IMR-90 (cell line): ENCODE data around the gene TOMM20. TPM values are rescaled to one million over a fixed set of nuclear protein-coding genes. Genes with fewer than 3 reads are reported as not detected.

Experiments
- ATAC-seq: fragments of 200-7000 bp; cut with Tn5 transposase; 2 replicates; pipeline ENCODE4 v1.9.1; 2020; ENCODE audit warnings: low read depth, mild to moderate bottlenecking, moderate library complexity
- BruUV-seq: library from RNA; stranded (reverse); fragments of 400-500 nt; replicated peaks from 2 replicates; lab custom pipeline; 2021; lab: Mats Ljungman, UMichigan
- CTCF ChIA-PET: fragments of 300-600 bp; formaldehyde crosslinking; extraction: SDS; loops from one replicate; lab custom pipeline; 2021; ENCODE audit warnings: antibody characterized with exemption; lab: Yijun Ruan, JAX
- POLR2A ChIA-PET: fragments of 300-600 bp; sonication (Branson Sonifier 250); formaldehyde crosslinking; loops from one replicate; lab custom pipeline; 2022; ENCODE audit warnings: antibody characterized with exemption; ENCODE audit not compliant: unreplicated experiment; lab: Charles Lee
- DNase-seq: peaks from one replicate; pipeline ENCODE4 v3.0.0; 2013
- H2AFZ ChIP-seq: replicated peaks from 2 replicates; pipeline ENCODE3; 2013; ENCODE audit warnings: low read length, mild to moderate bottlenecking; ENCODE audit not compliant: poor library complexity
- H2AK5ac ChIP-seq: 2 replicates; pipeline ENCODE4 v1.6.1; 2013; ENCODE audit warnings: low read depth, low read length, inconsistent platforms
- H2AK9ac ChIP-seq: replicated peaks from 2 replicates; pipeline ENCODE3; 2013; ENCODE audit warnings: mild to moderate bottlenecking, low read depth, low read length, moderate library complexity; ENCODE audit not compliant: poor library complexity
- H2BK120ac ChIP-seq: 2 replicates; pipeline ENCODE4 v1.6.1; 2013; ENCODE audit warnings: low read depth, low read length, inconsistent platforms
- H2BK15ac ChIP-seq: 3 replicates; pipeline ENCODE4 v1.6.1; 2013; ENCODE audit warnings: low read depth, low read length, inconsistent platforms
- H2BK20ac ChIP-seq: 2 replicates; pipeline ENCODE4 v1.6.1; 2013; ENCODE audit warnings: low read depth, mild to moderate bottlenecking, inconsistent platforms, low read length, moderate library complexity
- H2BK5ac ChIP-seq: 2 replicates; pipeline ENCODE4 v1.6.1; 2013; ENCODE audit warnings: mild to moderate bottlenecking, low read depth, low read length, inconsistent platforms; ENCODE audit not compliant: poor library complexity, severe bottlenecking
- H3K14ac ChIP-seq: replicated peaks from 2 replicates; pipeline ENCODE4 v1.6.1; 2013; ENCODE audit warnings: low read depth, low read length, inconsistent platforms
- H3K18ac ChIP-seq: 2 replicates; pipeline ENCODE4 v1.6.1; 2013; ENCODE audit warnings: low read depth, low read length, control low read depth
- H3K23ac ChIP-seq: 2 replicates; pipeline ENCODE4 v1.6.1; 2013; ENCODE audit warnings: low read depth, low read length, inconsistent platforms
- H3K27ac ChIP-seq: 2 replicates; pipeline ENCODE4 v1.5.1; 2013; ENCODE audit warnings: mild to moderate bottlenecking, control low read depth, low read length; ENCODE audit not compliant: insufficient read depth
- H3K27me3 ChIP-seq: 2 replicates; pipeline ENCODE4 v1.6.1; 2013; ENCODE audit warnings: low read length; ENCODE audit not compliant: control insufficient read depth, insufficient read depth
- H3K36me3 ChIP-seq: 2 replicates; pipeline ENCODE4 v1.6.1; 2013; ENCODE audit warnings: low read length, mixed read lengths; ENCODE audit not compliant: control insufficient read depth, insufficient read depth
- H3K4ac ChIP-seq: 2 replicates; pipeline ENCODE4 v1.6.1; 2013; ENCODE audit warnings: low read depth, low read length, inconsistent platforms
- H3K4me1 ChIP-seq: 2 replicates; pipeline ENCODE4 v1.6.1; 2013; ENCODE audit warnings: low read length, mixed read lengths; ENCODE audit not compliant: control insufficient read depth, insufficient read depth
- H3K4me2 ChIP-seq: 2 replicates; pipeline ENCODE4 v1.6.1; 2013; ENCODE audit warnings: low read depth, mild to moderate bottlenecking, control low read depth, low read length, moderate library complexity
- H3K4me3 ChIP-seq: 2 replicates; pipeline ENCODE4 v1.5.1; 2013; ENCODE audit warnings: low read depth, mild to moderate bottlenecking, control low read depth, low read length, moderate library complexity; ENCODE audit not compliant: insufficient read depth
- H3K56ac ChIP-seq: 2 replicates; pipeline ENCODE4 v1.6.1; 2013; ENCODE audit warnings: low read length, inconsistent platforms; ENCODE audit not compliant: insufficient read depth; ENCODE audit errors: extremely low read depth
- H3K79me1 ChIP-seq, 2 experiments: 2 replicates each; pipeline ENCODE4 v1.6.1; 2013; ENCODE audit warnings: low read length in 2 of 2, inconsistent platforms in 1 of 2, low read depth in 1 of 2
- H3K9ac ChIP-seq: 2 replicates; pipeline ENCODE4 v1.6.1; 2013; ENCODE audit warnings: low read depth, low read length, control low read depth
- H3K9me1 ChIP-seq: 2 replicates; pipeline ENCODE4 v1.6.1; 2013; ENCODE audit warnings: low read length, inconsistent platforms; ENCODE audit not compliant: insufficient read depth
- H3K9me3 ChIP-seq: 2 replicates; pipeline ENCODE4 v1.6.1; 2013; ENCODE audit warnings: low read length; ENCODE audit not compliant: control insufficient read depth, insufficient read depth
- H4K20me1 ChIP-seq: 2 replicates; pipeline ENCODE4 v1.6.1; 2013; ENCODE audit warnings: low read length, inconsistent platforms; ENCODE audit not compliant: insufficient read depth
- H4K5ac ChIP-seq: 2 replicates; pipeline ENCODE4 v1.6.1; 2013; ENCODE audit warnings: mild to moderate bottlenecking, low read depth, low read length, control low read depth
- H4K8ac ChIP-seq, 2 experiments: 2 replicates each; pipeline ENCODE4 v1.6.1; 2013; ENCODE audit warnings: low read depth in 2 of 2, low read length in 2 of 2, control low read depth in 1 of 2, inconsistent platforms in 1 of 2
- H4K91ac ChIP-seq: 2 replicates; pipeline ENCODE4 v1.6.1; 2013; ENCODE audit warnings: low read depth, low read length, inconsistent platforms; ENCODE audit not compliant: insufficient read depth
- BHLHE40 ChIP-seq: fragments of 150-350 bp; IDR thresholded peaks from 2 replicates; pipeline ENCODE4 v1.6.1; 2016; ENCODE audit warnings: mild to moderate bottlenecking, low read depth, low read length
- MAFK ChIP-seq: IDR thresholded peaks from 2 replicates; pipeline ENCODE4 v1.6.1; 2012; ENCODE audit warnings: low read depth, low read length, improper control_type of control experiment
- MAZ ChIP-seq: IDR thresholded peaks from 2 replicates; pipeline ENCODE4 v1.6.1; 2012; ENCODE audit warnings: low read depth, mild to moderate bottlenecking, low read length, improper control_type of control experiment, moderate library complexity, borderline replicate concordance
- SMC3 ChIP-seq: fragments of 150-350 bp; IDR thresholded peaks from 2 replicates; pipeline ENCODE4 v1.6.1; 2016; ENCODE audit warnings: low read depth, mild to moderate bottlenecking, antibody characterized with exemption, low read length, moderate library complexity
- WGBS, 2 experiments: methylation state at CpG; one replicate each; pipeline versions ENCODE4 v1.1.5 to v1.1.7; 2013; ENCODE audit warnings: missing lambda C conversion rate in 2 of 2; ENCODE audit not compliant: insufficient read length in 1 of 2; ENCODE audit errors: extremely low coverage in 2 of 2; 5-methylcytosine and 5-hydroxymethylcytosine counted together
- dilution Hi-C: fragments of 300-500 bp; cut with HindIII; formaldehyde crosslinking; loops from one replicate; pipeline ENCODE4 v1.14.3; 2018; ENCODE audit warnings: low sequenced_read_pairs; ENCODE audit not compliant: unreplicated experiment
- in situ Hi-C: fragments of 300-500 bp; cut with MboI; formaldehyde crosslinking; loops from 3 replicates; pipeline ENCODE4 v1.14.3; 2019; ENCODE audit warnings: low sequenced_read_pairs, inconsistent platforms, mixed read lengths
- intact Hi-C: fragments of 100-400 bp; cut with micrococcal nuclease; formaldehyde crosslinking; loops from 2 replicates; pipeline ENCODE4 v1.10.0; 2022
- polyA plus RNA-seq, 3 experiments: library from polyadenylated mRNA; depleted of rRNA; stranded (reverse); fragments of >200 nt; gene quantifications; 2 replicates each; pipeline ENCODE4 v1.2.3, GENCODE V29; 2012; ENCODE audit warnings: low replicate concordance in 1 of 3
- total RNA-seq: library from RNA; depleted of rRNA; stranded (reverse); fragments of >200 nt; gene quantifications from 2 replicates; pipeline ENCODE4 v1.2.3, GENCODE V29; 2012

The TOMM20 gene
- total and polyA plus RNA-seq, 2 of the 4 experiments (the other 2 are of a cell fraction): 75.3 to 84.4 TPM

DNA sequence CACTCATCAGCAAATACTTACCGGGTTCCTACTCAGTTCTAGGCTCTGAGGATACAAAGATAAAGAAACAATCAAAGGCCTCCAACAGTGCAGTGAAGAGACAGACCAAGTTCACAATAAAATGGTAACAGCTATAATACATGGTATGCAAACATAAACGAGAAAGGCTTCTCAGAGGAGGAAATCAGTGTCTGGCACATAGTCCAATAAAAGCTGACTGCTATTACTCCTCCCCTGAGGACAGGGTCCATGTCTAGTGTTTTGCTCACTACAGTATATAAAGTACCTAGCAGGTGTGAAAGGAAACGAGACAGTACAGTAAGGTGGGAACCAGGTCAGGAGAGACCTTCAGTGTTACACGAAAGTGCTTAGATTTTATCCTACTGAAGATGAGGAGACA lies 28.1 kb upstream of the TOMM20 start:
- no TSS peak for BruUV-seq
- H4K8ac ChIP-seq: no peak overlapping the region
- H2BK20ac ChIP-seq: no peak overlapping the region
- ATAC-seq (no peak), DNase-seq (no peak)
- H3K56ac ChIP-seq: no peak overlapping the region
- H3K18ac ChIP-seq: no peak overlapping the region
- H3K23ac ChIP-seq: no peak overlapping the region
- H2AK9ac ChIP-seq: no peak overlapping the region
- no peak overlapping the region for H3K4ac ChIP-seq
- WGBS, 2 experiments: 80% methylated on average over 1 of the region's 4 CpGs; no CpG with 5 or more reads in 1 of the 2 experiments
- H3K14ac ChIP-seq: no peak overlapping the region
- intact Hi-C loops: no loop called here
- no peak overlapping the region for H2AFZ ChIP-seq
- no peaks in the 10 kb centered on the region for H3K27me3 ChIP-seq
- no peak overlapping the region for H2BK5ac ChIP-seq
- TF ChIP-seq BHLHE40 (no peak), MAFK (no peak), SMC3 (no peak), MAZ (no peak)
- H3K27ac ChIP-seq: no peak overlapping the region
- H3K9me1 ChIP-seq: peaks cover 11% of the 10 kb centered on the region
- no peak overlapping the region for H3K4me3 ChIP-seq
- peaks cover 2% of the 10 kb centered on the region for H3K4me1 ChIP-seq
- H4K5ac ChIP-seq: no peak overlapping the region
- no peak overlapping the region for H2BK120ac ChIP-seq
- POLR2A ChIA-PET: no interaction called here
- in situ Hi-C loops: no loop called here
- peaks cover 40 to 55% of the 10 kb centered on the region in 2 experiments for H3K79me1 ChIP-seq
- H3K36me3 ChIP-seq: peaks cover 36% of the 10 kb centered on the region
- no peak overlapping the region for H3K9ac ChIP-seq
- CTCF ChIA-PET: no interaction called here
- H2BK15ac ChIP-seq: no peak overlapping the region
- H3K4me2 ChIP-seq: no peak overlapping the region
- H3K9me3 ChIP-seq: no peaks in the 10 kb centered on the region
- dilution Hi-C loops: no loop called here
- no peak overlapping the region for H2AK5ac ChIP-seq
- H4K20me1 ChIP-seq: no peaks in the 10 kb centered on the region
- no peak overlapping the region for H4K91ac ChIP-seq
